ENCODE results near the gene IDH3A. TPM values are rescaled to one million over a fixed set of nuclear protein-coding genes. Genes with fewer than 3 reads are reported as not detected.
A peak's percentile ranks its signal among the peaks of the same experiment; 100 is the strongest.

IDH3A gene
- total RNA-seq, 8 experiments from 2014 or later: 15.1 to 66.4 (median 26.0) TPM

DNA sequence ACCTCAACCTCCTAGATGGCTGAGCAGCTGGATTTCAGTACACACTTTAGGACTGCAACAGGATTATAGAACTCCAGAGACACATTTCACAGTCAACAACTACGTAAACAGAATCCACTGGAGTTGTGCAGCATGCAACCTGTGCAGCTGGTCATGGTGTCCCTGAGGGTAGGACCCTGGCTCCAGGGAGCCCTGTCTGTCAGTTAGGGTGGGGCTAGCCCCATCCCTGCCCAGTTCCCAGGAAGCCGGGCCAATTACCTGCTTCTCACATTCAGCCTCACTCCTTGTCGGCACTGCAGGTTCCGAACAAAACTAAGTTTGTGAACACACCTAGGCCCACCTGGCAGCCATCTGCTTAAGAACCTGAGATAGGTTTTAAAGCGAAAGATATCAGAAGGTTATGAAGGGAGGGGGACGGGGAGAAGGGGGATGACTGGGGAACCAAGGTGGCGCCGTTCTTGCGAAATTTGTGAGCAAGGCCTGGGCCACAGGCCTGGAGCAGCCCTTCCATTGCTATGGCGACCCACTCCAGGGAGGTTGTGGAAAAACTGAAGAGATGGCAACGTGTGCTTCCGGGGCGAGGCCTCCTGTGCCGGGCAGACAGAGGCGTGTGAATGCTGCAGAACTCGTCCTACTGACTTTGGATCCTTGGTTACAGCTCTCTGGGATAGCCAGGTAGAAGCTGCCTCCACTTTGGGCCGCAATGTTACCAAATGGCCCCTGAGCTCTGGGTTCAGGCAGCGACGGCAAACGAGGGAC is 59.9 kb downstream of the IDH3A start:
- H3K27ac ChIP-seq: no peak overlapping the region
- H3K4me3 ChIP-seq: no peak overlapping the region
- ATAC-seq (replicated peaks in 6 of 8): no peak
- in situ Hi-C loops (cut with MboI; ENCODE audit: low pct_unique_long_range_greater_than_20kb in 2 of 9, low sequenced_read_pairs in 9 of 9, unreplicated experiment in 9 of 9): no loop called here
- peaks cover 10 to 19% of the 10 kb centered on the region in 2 donors for H3K4me1 ChIP-seq (replicated peaks in 1 of 2)
- 70 to 100% (median 92%) methylated on average over 2 to 8 of the region's 20 CpGs; no CpG with 5 or more reads in 3 of the 10 experiments for WGBS, 10 experiments

DNA sequence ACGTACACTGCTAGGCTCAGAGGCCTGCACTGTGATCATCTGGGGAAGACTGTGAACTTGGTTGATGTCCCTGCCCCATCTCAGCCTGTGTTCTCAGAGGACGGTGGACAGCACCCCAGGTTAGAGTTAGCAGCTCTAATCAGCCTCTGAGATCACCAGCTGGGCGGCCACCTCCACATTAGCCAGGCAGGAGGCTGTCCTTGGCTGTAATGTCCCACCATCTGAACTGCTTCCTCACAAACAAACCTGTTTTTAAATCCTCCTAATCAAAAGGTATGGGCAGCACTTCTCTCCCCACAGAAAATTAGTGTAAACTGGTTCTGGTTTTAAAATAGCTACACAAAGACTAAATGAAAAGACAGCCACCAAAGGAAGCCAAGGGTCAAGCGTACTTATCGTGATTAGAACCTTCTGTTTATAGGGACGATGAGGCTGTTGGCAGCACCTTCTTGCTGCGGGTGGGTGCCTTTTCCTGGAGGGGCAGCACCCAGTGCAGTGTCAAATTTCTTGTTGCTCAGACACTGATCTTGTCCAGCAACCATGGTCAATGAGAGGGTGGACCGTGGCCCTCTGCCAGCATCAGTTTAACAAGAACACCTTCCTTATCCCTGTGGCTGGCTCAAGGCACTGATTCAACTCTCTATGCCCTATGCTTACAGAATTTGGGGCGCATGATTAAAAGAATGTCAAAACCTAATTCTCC is 60.6 kb downstream of the IDH3A start:
- no peak overlapping the region for H3K4me3 ChIP-seq
- no peak overlapping the region for H3K27ac ChIP-seq
- peaks cover 10 to 17% of the 10 kb centered on the region in 2 donors for H3K4me1 ChIP-seq (replicated peaks in 1 of 2)
- 37 to 100% (median 87%) methylated on average over 1 to 5 of the region's 9 CpGs; no CpG with 5 or more reads in 3 of the 10 experiments for WGBS, 10 experiments
- ATAC-seq (replicated peaks in 6 of 8): no peak
- in situ Hi-C loops (cut with MboI; ENCODE audit: low pct_unique_long_range_greater_than_20kb in 2 of 9, low sequenced_read_pairs in 9 of 9, unreplicated experiment in 9 of 9): no loop called here

DNA sequence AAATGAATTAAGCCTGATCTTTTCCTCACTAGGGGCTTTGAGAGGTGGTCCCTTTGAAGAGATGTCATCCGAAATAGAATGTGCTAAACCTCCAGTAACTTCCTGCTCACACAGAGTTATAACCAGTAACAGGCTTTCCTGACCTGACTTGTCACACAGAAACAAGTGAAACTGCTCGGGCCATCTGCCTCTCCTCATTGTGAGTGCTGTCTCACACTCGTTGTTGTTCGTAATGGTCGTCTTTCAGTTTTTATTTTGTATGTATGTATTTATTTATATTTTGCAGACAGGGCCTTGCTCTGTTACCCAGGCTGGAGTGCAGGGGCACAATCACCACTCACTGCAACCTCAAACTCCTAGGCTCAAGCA is 61.2 kb downstream of the IDH3A start:
- H3K4me1 ChIP-seq (replicated peaks in 1 of 2): peaks cover 10 to 16% of the 10 kb centered on the region in 2 donors
- in situ Hi-C loops (cut with MboI; ENCODE audit: low pct_unique_long_range_greater_than_20kb in 2 of 9, low sequenced_read_pairs in 9 of 9, unreplicated experiment in 9 of 9): no loop called here
- 8 to 78% (median 62%) methylated on average over 1 to 5 of the region's 5 CpGs for WGBS, 10 experiments
- no peak overlapping the region for H3K27ac ChIP-seq
- no peak for ATAC-seq (replicated peaks in 6 of 8)
- H3K4me3 ChIP-seq: no peak overlapping the region

DNA sequence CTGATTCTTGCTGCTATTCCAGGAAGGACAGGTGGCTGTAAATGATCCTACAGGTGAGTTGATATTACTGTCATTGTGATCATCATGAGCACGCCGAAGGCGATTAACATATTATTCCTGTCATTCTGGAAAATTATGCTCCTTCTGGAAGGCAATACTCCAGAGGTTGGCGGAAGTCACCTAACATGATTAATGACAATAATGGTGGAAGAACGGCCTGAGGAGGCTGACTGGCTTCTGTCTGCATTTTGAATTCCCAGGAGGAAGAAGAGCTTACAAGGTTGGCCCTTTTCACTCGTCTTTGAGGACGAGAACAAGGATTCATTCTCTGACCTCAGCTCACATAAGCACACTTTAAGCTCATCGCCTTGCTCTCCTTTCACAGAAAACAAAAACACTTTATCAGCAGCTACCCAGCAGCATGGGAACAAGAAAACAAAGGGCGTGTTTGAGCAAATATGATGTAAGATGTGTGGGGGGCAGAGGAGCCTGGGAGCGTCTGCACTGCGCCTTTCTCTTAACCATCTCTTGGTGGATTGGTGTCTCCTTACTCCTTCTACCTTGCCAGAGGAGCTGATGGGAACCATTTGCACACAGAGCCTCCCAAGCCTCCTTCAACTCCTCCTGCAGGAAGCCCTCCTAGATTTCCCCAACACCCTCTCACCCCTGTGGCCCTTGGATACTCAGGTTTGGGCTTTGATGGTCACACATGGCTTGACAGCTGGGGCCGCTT is 62.2 kb downstream of the IDH3A start:
- in situ Hi-C loops (cut with MboI; ENCODE audit: low pct_unique_long_range_greater_than_20kb in 2 of 9, low sequenced_read_pairs in 9 of 9, unreplicated experiment in 9 of 9): no loop called here
- H3K27ac ChIP-seq: no peak overlapping the region
- ATAC-seq (replicated peaks in 6 of 8): no peak
- H3K4me3 ChIP-seq: no peak overlapping the region
- WGBS, 10 experiments: 40 to 82% (median 71%) methylated on average over 1 to 11 of the region's 12 CpGs
- peaks cover 10 to 16% of the 10 kb centered on the region in 2 donors for H3K4me1 ChIP-seq (replicated peaks in 1 of 2)

DNA sequence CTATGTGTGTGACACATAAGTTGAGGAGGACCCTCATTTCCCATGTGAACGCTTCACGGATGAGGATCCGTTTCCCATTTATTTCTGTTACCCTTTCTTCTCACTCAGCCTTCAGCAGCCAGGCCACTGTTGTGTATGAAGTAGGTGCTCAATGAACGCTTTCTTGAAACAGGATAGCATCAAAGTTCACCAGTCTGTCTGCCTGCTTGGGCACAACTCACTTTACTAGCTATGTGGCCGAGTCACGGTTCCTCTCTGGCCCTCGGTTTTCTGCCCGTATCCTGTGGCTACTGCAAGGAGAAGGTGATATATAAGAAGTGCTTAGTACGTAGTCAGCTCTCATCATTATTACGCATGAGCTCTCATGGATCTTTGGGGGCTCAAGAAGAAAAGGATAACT is 62.8 kb downstream of the IDH3A start:
- 45 to 100% (median 94%) methylated on average over 1 to 9 of the region's 10 CpGs; no CpG with 5 or more reads in 5 of the 10 experiments for WGBS, 10 experiments
- Histone ChIP-seq H3K4me1 (replicated peaks in 1 of 2) (peaks cover 10 to 16% of the 10 kb centered on the region in 2 donors), H3K27ac (peak overlapping the region in 1 of 2 donors; percentile 38), H3K4me3 (no peak overlapping the region)
- ATAC-seq (replicated peaks in 6 of 8): no peak
- in situ Hi-C loops (cut with MboI; ENCODE audit: low pct_unique_long_range_greater_than_20kb in 2 of 9, low sequenced_read_pairs in 9 of 9, unreplicated experiment in 9 of 9): no loop called here

DNA sequence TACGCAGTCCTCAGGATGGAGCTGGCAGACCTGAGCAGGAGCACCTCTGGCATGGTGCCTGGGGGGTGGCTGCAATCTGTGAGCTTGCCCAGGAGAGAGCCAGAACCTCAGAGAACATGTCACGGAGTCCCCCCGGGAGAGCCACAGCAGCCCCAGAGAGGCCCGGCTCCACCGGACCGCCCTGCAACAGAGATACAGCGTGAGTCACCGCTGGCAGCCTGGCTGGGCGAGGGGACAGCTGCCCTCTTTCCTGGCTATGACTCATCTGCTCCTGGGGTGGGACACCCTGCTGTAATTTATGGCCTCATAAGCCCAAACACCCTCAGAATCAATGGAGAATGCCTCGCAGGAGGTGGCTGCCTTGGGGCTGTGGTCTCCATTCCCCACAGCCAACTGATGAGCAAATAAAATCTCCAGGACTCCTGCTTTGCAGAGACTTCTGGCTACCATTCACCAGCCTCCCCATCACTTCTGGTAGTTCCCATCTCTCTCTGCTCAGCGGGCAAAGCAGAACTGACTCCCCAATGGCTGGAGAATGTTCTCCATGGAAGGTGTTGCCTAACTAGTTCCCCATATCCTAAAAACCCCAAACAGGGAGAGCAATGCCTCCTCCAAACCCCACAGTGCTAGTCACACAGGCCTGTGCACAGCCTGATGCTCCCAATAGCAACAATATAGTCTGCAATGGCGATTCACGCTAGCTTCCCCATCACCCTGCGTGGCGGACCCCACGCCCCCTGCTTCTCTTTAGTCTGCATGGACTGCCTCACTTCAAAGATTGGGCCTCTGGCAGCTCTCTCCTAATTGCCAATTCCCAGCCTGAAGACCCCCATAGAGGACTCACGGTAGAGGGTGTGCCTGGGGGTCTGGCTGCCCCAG is 63.6 kb downstream of the IDH3A start:
- peak; percentile 95 to 99 (median 98) for ATAC-seq (replicated peaks in 6 of 8)
- Histone ChIP-seq H3K4me3 (no peak overlapping the region), H3K27ac (peak overlapping the region in 1 of 2 donors; percentile 38), H3K4me1 (replicated peaks in 1 of 2) (peaks cover 10 to 16% of the 10 kb centered on the region in 2 donors)
- in situ Hi-C loops (cut with MboI; ENCODE audit: low pct_unique_long_range_greater_than_20kb in 2 of 9, low sequenced_read_pairs in 9 of 9, unreplicated experiment in 9 of 9): no loop called here
- WGBS, 10 experiments: 0 to 80% (median 43%) methylated on average over 1 to 4 of the region's 17 CpGs; no CpG with 5 or more reads in 4 of the 10 experiments

DNA sequence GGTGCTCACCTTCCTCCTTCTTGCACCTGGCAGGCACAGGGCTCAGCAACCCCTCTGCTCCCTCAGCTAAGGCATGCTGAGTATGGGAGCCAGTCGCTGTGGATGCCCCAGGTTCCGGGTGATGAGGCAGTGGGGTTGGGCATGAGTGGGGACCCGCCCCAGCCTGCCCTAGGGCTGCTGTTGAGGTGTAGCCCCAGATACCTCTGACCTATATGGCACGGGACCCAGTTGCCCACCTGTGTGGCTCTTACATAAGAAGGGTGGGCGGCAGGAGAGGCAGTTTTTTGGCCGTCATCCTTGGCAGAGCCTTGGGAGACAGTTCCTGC is 64.2 kb downstream of the IDH3A start:
- Histone ChIP-seq H3K4me3 (no peak overlapping the region), H3K4me1 (replicated peaks in 1 of 2) (peaks cover 10 to 16% of the 10 kb centered on the region in 2 donors), H3K27ac (no peak overlapping the region)
- ATAC-seq (replicated peaks in 6 of 8): no peak
- WGBS, 10 experiments: 40 to 100% (median 88%) methylated on average over 1 to 2 of the region's 6 CpGs; no CpG with 5 or more reads in 6 of the 10 experiments
- in situ Hi-C loops (cut with MboI; ENCODE audit: low pct_unique_long_range_greater_than_20kb in 2 of 9, low sequenced_read_pairs in 9 of 9, unreplicated experiment in 9 of 9): no loop called here

DNA sequence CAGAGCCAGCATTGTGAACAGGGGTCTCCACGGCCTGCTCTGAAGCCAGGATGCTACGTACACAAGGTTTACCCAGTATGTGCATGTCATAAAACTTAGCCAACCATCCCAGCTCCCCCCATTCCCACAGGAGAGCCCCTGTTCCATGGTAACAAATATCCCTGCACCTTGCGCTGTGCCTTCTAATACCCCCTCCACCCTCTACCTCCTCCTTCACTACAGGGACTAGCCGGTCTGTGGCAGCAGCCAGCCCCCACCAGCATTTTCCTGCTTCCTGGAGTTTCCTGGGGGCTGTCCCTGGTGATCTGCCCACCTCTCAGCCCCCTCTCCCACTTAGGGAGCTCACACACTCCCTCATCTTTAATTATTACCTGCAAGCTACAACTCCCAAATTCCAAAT is 64.8 kb downstream of the IDH3A start:
- in situ Hi-C loops (cut with MboI; ENCODE audit: low pct_unique_long_range_greater_than_20kb in 2 of 9, low sequenced_read_pairs in 9 of 9, unreplicated experiment in 9 of 9): no loop called here
- Histone ChIP-seq H3K4me1 (replicated peaks in 1 of 2) (peaks cover 10 to 16% of the 10 kb centered on the region in 2 donors), H3K4me3 (no peak overlapping the region), H3K27ac (no peak overlapping the region)
- no peak for ATAC-seq (replicated peaks in 6 of 8)
- WGBS, 10 experiments: 75 to 93% (median 80%) methylated on average over 1 to 4 of the region's 4 CpGs; no CpG with 5 or more reads in 6 of the 10 experiments

DNA sequence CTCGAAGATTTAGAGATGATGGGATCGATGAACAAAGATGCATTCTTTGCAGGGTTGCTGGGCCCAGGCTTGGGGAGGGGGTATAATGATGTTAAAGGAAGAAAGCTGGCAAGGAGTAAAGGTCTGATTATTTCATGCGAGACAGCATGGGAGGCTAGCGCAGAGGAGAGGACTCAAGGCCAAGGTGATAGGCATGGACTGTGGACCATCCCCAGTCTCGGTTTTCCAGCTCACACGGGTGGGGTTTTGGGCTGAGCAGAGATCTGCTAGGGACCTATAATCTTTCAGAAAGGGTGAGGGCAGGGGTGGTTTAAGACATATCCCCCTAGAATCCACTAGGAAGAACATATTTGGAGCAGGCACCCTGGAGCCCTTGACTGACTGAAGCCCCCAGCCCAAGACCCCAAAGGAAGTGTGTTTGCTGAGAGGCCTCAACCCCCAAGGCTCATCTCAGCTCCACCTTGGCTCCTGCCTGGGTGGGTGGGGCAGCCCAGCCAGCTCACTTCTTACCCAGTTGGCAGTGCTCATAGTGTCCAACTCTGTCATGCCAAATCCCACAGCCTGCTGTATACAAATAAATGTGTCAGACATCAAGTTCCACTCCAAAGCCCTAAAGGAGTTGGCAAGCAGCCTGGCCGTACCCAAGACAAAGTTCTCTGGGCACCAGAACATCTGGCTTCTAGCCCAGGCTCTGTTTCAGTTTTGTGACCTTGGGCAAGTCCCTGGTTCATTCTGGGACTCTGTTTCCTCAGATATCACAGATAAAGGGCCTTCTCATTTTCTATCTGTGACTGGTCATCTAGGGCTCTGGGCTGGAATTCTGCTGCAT is 67.3 kb downstream of the IDH3A start:
- in situ Hi-C loops (cut with MboI; ENCODE audit: low pct_unique_long_range_greater_than_20kb in 2 of 9, low sequenced_read_pairs in 9 of 9, unreplicated experiment in 9 of 9): no loop called here
- no peak overlapping the region for H3K4me3 ChIP-seq
- no peak overlapping the region for H3K27ac ChIP-seq
- no peak for ATAC-seq (replicated peaks in 6 of 8)
- peaks cover 10% of the 10 kb centered on the region in 2 donors for H3K4me1 ChIP-seq (replicated peaks in 1 of 2)
- WGBS, 10 experiments: 40 to 100% (median 75%) methylated on average over 1 to 5 of the region's 7 CpGs; no CpG with 5 or more reads in 3 of the 10 experiments

DNA sequence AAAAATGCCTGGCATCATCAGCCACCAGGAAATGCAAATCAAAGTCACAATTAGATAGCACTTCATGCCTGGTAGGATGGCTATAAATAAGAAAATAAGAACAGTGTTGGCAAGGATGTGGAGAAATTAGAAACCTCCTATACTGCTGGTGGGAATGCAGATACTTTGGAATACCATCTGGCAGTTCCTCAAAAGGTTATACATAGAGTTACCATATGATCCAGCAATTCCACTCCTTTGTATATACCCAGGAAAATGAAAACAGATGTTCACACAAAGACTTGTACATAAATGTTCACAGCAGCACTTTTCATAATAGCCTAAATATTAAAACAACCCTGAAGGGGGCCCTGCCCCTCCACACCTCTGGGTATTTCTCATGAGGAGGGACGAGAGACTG is 71.6 kb downstream of the IDH3A start:
- peak in 3 of 8 experiments; percentile 85 to 97 (median 88) for ATAC-seq (replicated peaks in 6 of 8)
- 86% methylated on average over 1 of the region's 1 CpG; no CpG with 5 or more reads in 9 of the 10 experiments for WGBS, 10 experiments
- in situ Hi-C loops (cut with MboI; ENCODE audit: low pct_unique_long_range_greater_than_20kb in 2 of 9, low sequenced_read_pairs in 9 of 9, unreplicated experiment in 9 of 9): no loop called here
- H3K27ac ChIP-seq: no peak overlapping the region
- H3K4me3 ChIP-seq: no peak overlapping the region
- H3K4me1 ChIP-seq (replicated peaks in 1 of 2): no peaks in the 10 kb centered on the region

Measured in motor neuron (in vitro differentiated cells).